ENCODE measurements around the gene RPRD1A.
A peak's percentile ranks its signal among the peaks of the same experiment; 100 is the strongest.
"Not testable (repeated sequence)": the region's sequence is repeated elsewhere in the genome, so short reads cannot be mapped to it uniquely, and the experiment has no call there.

RPRD1A gene

GRCh38 chr18:35967866-35968265 lies 99.5 kb downstream of the RPRD1A start:
- not testable (repeated sequence) for DNase-seq

GRCh38 chr18:35964319-35964718 lies 103.0 kb downstream of the RPRD1A start:
- DNase-seq = no peak

GRCh38 chr18:35962320-35962719 lies 105.0 kb downstream of the RPRD1A start:
- DNase-seq = no peak

- no peak for DNase-seq
Observed at GRCh38 chr18:35956226-35956625, 111.1 kb downstream of the RPRD1A start.

GRCh38 chr18:35953688-35954087 lies 113.7 kb downstream of the RPRD1A start:
- DNase-seq = no peak

- no peak for DNase-seq
Observed at GRCh38 chr18:35950628-35950982, 116.8 kb downstream of the RPRD1A start.

GRCh38 chr18:35949903-35950627 lies 117.3 kb downstream of the RPRD1A start:
- DNase-seq = peak; percentile 69

GRCh38 chr18:35949090-35949489 lies 118.3 kb downstream of the RPRD1A start:
- no peak for DNase-seq

GRCh38 chr18:35948080-35948479 lies 119.3 kb downstream of the RPRD1A start:
- no peak for DNase-seq

GRCh38 chr18:35942661-35943060 lies 124.7 kb downstream of the RPRD1A start:
- DNase-seq = no peak

- DNase-seq = no peak
Observed at GRCh38 chr18:35942133-35942532, 125.2 kb downstream of the RPRD1A start.

- peak; percentile 19 for DNase-seq
Observed at GRCh38 chr18:35941299-35941698, 126.1 kb downstream of the RPRD1A start.

Data from NCI-H774 (cell line).